ENCODE results near the gene FOLR1.

DNA sequence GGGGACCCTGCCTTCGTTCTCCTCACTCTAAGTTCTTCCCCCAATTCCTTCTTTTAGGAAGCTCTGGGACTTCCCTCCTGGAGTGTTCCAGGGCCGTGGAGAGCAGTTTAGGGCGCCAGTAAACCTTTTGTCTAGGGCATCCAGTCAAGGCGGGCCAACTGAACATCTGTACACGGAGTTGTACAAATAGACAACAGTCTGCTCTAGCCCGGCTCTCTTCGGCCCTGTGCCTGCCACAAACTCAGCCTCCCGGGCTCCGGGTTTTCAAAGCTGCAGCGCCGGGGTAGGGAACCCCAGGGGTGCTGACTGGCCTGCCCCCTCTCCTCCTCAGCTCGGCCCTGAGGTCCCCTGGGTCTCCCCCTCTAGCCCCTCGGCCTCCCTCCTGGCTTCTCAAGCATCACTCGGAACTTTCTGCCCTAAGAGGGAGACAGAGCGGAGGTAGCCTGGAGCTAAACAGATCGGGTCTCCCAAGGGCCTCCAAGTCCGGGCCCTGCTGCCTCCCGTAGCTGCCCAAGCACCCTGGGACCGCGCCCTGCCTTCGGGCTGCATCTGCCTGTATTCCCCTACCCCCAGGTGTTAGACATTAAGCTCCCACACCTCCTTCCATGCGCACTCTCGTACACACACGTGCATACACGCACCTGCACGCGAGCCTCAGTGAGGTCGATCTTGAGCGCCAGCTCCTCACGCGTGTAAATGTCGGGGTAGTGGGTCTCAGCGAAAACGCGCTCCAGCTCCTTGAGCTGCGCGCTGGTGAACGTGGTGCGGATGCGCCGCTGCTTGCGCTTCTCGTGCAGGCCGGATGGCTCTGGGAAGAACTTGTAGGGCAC is 48.7 kb downstream of the FOLR1 start:
- TF ChIP-seq SMC3 (IDR thresholded peaks at IDR 0.05; ENCODE audit: borderline replicate concordance, low read length) (no peak), HDAC2 (IDR thresholded peaks at IDR 0.05) (no peak), FOXM1 (IDR thresholded peaks at IDR 0.05; ENCODE audit: low read depth, low read length) (no peak), BCL11A (IDR thresholded peaks at IDR 0.05; ENCODE audit: low read depth, low read length) (no peak)
- TF ChIP-seq, protein P1, sequence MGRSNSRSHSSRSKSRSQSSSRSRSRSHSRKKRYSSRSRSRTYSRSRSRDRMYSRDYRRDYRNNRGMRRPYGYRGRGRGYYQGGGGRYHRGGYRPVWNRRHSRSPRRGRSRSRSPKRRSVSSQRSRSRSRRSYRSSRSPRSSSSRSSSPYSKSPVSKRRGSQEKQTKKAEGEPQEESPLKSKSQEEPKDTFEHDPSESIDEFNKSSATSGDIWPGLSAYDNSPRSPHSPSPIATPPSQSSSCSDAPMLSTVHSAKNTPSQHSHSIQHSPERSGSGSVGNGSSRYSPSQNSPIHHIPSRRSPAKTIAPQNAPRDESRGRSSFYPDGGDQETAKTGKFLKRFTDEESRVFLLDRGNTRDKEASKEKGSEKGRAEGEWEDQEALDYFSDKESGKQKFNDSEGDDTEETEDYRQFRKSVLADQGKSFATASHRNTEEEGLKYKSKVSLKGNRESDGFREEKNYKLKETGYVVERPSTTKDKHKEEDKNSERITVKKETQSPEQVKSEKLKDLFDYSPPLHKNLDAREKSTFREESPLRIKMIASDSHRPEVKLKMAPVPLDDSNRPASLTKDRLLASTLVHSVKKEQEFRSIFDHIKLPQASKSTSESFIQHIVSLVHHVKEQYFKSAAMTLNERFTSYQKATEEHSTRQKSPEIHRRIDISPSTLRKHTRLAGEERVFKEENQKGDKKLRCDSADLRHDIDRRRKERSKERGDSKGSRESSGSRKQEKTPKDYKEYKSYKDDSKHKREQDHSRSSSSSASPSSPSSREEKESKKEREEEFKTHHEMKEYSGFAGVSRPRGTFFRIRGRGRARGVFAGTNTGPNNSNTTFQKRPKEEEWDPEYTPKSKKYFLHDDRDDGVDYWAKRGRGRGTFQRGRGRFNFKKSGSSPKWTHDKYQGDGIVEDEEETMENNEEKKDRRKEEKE (IDR thresholded peaks at IDR 0.05): no peak
- TF ChIP-seq, protein P2, sequence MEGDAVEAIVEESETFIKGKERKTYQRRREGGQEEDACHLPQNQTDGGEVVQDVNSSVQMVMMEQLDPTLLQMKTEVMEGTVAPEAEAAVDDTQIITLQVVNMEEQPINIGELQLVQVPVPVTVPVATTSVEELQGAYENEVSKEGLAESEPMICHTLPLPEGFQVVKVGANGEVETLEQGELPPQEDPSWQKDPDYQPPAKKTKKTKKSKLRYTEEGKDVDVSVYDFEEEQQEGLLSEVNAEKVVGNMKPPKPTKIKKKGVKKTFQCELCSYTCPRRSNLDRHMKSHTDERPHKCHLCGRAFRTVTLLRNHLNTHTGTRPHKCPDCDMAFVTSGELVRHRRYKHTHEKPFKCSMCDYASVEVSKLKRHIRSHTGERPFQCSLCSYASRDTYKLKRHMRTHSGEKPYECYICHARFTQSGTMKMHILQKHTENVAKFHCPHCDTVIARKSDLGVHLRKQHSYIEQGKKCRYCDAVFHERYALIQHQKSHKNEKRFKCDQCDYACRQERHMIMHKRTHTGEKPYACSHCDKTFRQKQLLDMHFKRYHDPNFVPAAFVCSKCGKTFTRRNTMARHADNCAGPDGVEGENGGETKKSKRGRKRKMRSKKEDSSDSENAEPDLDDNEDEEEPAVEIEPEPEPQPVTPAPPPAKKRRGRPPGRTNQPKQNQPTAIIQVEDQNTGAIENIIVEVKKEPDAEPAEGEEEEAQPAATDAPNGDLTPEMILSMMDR (IDR thresholded peaks at IDR 0.05 in 2 of 3, conservative IDR thresholded peaks at IDR 0.05 in 1 of 3; ENCODE audit: control insufficient read depth in 2 of 3, extremely low read depth in 1 of 3, insufficient read depth in 1 of 3, low read depth in 3 of 3, low read length in 3 of 3): no peak
- TF ChIP-seq, protein P3, sequence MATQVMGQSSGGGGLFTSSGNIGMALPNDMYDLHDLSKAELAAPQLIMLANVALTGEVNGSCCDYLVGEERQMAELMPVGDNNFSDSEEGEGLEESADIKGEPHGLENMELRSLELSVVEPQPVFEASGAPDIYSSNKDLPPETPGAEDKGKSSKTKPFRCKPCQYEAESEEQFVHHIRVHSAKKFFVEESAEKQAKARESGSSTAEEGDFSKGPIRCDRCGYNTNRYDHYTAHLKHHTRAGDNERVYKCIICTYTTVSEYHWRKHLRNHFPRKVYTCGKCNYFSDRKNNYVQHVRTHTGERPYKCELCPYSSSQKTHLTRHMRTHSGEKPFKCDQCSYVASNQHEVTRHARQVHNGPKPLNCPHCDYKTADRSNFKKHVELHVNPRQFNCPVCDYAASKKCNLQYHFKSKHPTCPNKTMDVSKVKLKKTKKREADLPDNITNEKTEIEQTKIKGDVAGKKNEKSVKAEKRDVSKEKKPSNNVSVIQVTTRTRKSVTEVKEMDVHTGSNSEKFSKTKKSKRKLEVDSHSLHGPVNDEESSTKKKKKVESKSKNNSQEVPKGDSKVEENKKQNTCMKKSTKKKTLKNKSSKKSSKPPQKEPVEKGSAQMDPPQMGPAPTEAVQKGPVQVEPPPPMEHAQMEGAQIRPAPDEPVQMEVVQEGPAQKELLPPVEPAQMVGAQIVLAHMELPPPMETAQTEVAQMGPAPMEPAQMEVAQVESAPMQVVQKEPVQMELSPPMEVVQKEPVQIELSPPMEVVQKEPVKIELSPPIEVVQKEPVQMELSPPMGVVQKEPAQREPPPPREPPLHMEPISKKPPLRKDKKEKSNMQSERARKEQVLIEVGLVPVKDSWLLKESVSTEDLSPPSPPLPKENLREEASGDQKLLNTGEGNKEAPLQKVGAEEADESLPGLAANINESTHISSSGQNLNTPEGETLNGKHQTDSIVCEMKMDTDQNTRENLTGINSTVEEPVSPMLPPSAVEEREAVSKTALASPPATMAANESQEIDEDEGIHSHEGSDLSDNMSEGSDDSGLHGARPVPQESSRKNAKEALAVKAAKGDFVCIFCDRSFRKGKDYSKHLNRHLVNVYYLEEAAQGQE (IDR thresholded peaks at IDR 0.05; ENCODE audit: low read depth, low read length): no peak
